GM21723 (cell line): ENCODE data around the gene FBXW11.
"Not testable (repeated sequence)": the region's sequence is repeated elsewhere in the genome, so short reads cannot be mapped to it uniquely, and the experiment has no call there.

ENCODE experiments used
- ATAC-seq: cut with Tn5 transposase; IDR thresholded peaks from one replicate; pipeline ENCODE4 v1.9.1; 2021; ENCODE audit warnings: mild to moderate bottlenecking, moderate library complexity; ENCODE audit not compliant: unreplicated experiment

The FBXW11 gene

DNA sequence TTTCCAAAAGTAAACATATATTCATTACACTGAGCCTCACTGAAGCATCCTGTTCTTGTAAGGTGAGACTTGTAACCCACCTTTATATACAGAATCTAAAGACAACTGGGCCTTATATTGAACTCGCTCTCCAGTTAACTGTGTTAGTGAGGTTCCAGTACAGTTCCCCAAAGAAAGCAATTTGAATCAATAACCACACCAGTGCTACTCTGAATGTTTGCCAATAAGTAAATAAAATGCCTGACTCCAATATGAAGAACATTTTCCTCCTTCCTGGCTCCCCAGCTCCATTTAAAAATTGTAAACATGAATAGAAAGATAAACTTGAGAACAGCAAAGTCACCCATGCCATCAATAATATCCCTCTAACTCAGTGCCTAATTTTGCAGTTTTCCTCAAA is 50.1 kb downstream of the FBXW11 start:
- no peak for ATAC-seq

DNA sequence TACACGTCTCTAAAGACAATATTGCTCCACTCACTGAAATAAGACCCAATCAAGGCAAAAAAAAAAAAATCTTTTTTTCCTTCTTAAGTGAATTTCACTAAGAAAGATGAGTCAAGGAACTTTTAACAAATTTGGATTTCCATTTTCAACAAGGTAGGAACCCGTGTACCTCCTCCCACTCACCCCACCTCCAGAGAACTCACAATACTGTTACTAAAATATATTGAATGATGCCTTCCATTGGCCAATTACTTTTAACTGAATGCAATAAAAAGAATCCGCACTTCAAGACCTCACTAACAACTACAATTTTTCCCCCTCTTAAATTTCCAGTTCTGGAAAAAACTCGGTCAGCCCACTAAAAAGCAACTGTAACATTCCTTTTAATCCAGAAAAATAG is 50.7 kb downstream of the FBXW11 start:
- no peak for ATAC-seq

DNA sequence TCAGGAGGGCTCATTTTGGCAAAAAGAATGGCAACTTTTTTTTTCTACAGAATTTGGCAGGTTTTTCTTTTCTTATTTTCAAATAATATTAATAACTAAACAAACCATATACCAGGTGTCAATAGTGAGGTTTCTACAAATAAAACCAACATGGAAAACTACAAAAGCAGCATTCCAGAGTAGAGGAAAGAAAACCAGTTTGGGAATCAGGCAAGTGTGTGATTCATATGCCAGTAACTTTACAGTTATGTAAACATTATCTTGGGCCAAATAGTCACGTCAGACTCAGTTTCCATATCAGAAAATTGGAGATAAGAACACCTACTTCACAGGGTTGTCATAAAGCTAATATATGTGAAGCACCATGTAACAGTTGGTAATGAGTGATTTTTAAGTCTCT is 51.7 kb downstream of the FBXW11 start:
- ATAC-seq = no peak

DNA sequence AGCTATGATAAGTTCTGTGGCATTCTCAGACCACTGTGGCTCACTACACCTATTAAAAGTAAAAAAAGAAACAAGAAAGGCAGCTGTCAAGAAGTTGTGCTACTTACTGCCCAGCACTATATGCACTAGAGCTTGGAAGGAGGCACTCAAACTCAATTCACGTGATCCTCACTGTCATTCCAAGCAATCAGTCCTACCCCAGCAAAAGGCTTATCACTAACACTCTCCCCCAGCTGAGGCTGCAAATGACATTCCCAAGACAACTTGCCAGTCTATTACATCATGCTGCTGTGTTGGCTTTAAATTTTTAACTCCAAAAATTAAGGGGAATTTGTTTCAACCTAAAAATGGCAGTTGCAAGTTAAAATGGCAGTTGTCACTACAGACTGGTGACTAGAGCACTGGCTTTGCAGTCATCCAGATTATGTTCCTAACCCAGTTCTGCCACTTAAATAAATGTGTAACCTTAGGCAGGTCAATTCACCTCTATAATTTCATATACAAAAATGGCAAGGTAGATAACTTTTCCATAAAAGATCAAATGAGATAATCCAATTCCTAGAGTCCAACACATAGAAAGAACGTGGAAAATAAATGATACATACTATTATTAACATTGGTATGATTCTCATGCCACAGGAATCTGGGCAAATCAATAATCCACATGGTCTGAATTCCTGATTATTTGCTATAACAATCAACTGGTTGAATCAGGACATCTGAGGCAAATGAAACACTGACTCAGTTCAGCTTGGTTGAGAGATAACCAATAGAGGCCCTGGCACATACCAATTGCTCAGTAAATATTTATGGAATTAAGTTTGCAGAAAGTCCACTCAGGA is 52.4 kb downstream of the FBXW11 start:
- ATAC-seq = no peak

DNA sequence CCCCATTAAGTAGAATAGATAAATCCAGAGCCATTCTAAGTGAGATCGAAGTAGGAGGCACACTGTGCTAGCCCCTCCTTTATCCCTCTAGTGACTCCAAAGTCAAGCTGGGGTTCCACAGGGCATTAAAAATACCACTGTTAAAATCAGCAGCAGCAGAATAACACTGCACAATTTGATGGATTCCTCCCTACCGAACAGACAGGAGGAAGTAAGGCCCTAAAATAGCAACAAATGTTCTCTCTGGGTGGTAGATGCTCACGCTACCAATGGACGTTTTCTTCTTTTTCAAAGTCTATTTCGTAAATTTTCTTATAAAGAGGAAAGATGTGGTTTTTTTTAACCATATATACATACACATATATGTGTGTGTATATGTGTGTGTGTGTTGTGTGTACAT is 54.4 kb downstream of the FBXW11 start:
- no peak for ATAC-seq

DNA sequence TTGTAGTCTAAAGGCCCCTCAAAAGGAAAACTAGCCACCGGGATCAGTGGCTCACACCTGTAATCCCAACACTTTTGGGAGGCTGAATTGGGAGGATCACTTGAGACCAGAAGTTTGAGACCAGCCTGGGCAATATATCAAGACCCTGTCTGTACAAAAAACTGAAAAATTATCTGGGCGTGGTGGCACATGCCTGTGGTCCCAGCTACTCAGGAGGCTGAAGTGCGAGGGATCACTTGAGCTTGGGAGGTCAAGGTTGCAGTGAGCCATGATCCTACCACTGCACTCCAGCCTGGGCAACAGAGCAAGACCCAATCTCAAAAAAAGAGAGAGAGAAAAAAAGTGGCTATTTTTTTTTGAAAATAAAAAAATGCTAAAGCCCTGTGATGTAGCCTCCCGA is 55.2 kb downstream of the FBXW11 start:
- no peak for ATAC-seq

DNA sequence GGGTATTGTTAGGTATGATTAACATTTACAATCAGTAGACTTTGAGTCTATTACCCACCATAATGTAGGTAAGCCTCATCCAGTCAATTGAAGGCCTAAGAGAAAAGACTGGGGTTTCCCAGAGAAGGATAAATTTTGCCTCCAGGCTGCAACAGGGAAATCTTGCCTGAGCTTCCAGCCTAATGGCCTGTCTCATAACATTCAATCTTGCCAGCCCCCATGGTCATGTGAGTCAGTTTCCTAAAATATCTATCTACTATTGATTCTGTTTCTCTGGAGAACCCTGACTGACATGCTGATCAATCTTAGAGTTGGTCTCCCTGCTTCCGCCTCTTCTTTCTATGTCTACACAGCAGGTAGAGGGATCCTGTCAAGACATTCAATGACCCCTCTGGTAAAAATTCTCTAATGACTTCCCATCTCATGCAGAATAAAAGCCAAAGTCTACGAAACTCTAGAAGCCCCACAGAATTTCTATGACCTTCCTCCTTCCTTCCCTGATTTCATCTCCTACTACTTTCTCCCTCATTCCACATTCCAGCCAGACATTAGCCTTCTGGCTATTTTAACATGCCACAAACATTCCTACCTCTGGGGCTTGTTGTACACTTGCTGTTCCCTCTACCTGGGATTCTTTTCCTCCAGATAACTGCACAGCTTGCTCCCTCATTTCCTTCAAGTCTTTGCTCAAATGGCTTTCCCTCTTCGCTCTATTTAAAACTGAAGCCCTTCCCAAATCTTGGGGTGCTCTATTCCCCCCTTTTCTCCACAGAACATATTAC is 60.2 kb downstream of the FBXW11 start:
- ATAC-seq = no peak

DNA sequence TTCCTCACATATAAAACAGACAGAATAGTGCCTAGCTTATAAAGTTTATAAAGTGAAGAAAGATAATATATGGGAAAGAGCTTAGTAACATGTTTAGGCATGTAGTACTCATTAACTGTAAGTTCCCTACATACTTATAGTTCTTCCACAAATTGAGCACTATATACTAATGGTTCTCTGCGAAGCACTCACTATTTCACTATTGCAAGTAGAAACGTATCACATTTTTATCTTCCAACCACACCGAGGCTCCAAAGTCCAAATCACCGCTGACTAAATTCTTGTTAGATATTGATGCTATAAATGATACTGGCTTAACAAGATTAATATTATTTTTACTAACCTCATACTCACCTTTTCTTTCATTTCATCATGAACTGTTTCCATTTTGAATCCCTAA is 61.0 kb downstream of the FBXW11 start:
- no peak for ATAC-seq

DNA sequence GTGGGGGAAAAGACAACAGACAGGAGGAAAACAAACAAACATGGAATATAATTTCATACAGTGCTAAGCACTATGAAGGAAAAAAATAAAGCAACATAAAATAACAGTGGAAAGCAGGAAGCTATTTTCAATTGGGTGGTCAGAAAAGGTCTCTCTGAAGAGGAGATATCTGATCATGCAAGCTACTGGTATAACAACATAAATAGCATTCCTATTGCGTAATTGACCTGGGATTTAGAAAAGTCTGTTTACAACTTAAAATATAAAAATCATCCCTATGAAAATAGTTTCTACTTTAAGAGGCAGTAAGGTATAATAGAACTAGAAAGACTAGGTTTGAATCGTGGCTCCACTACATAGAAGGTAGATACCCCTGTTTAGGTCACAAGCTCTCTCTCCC is 61.4 kb downstream of the FBXW11 start:
- no peak for ATAC-seq

DNA sequence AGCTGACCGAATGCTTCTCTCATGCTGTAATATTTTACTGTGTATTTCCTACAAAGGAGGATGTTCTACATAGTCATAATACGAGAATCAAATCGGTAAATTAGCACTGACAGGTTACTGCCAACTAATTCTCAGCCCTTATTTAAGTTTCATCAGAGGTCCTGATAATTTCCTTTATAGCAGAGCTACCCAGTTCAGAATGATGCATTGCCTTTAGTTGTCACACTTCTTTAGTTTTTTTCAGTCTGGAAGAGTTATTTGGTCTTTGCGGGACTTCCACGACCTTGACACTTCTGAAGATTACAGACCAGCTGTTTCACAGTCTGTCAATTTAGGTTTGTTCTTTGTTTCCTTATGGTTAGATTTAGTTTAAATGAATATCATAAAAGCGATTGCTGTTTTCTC is 64.3 kb downstream of the FBXW11 start:
- ATAC-seq = not testable (repeated sequence)

DNA sequence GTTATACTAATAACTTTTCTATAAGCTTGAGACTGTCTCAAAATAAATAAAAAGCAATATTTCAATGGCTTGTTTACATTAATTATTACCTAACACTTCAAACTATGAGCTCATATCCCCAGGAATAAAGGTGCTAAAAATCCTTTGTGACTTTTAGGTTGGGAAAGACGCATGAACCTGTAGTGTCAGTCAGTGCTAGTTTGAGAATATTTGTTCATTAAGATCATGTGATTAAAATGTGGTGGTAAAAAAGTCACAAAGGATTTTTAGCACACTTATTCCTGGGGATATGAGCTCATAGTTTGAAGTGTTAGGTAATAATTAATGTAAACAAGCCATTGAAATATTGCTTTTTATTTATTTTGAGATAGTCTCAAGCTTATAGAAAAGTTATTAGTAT is 64.8 kb downstream of the FBXW11 start:
- not testable (repeated sequence) for ATAC-seq

DNA sequence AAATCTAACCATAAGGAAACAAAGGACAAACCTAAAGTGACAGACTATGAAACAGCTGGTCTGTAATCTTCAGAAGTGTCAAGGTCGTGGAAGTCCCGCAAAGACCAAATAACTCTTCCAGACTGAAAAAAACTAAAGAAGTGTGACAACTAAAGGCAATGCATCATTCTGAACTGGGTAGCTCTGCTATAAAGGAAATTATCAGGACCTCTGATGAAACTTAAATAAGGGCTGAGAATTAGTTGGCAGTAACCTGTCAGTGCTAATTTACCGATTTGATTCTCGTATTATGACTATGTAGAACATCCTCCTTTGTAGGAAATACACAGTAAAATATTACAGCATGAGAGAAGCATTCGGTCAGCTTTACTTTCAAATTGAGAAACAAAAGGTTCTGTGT is 65.2 kb downstream of the FBXW11 start:
- not testable (repeated sequence) for ATAC-seq

DNA sequence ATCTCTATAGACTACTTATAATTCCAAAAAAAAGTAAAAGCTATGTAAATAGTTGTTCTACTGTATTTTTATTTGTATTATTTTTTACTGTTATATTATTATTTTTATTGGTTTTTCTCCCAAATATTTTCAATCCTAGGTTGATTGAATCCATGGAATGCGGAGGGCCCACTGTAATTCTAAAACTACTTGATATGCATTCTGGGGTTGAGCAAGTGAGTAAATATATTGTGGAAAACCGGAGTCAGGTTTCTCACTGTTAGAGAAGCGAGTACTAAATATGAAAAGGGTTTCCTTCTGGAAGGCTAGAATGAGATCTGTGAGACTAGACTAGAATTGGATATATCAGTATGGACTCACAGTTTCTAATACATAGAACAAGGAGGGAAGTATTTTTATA is 66.5 kb downstream of the FBXW11 start:
- no peak for ATAC-seq

DNA sequence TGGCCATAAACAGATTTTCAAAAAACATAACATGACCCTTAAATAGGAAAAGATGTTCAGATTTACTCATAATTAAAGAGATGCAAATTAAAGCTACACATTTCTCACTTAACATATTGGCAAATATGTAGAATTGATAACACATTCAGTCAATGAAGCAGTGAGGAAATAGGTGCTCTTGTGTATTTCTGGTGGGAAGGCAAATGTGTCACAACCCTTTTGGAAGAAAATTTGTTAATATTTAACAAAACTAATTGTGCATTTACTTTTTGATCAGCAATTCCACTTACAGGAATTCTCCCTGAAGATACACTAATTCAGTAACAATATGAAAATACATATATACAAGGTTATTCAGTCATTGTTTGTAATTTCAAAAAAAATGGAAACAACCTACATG is 68.1 kb downstream of the FBXW11 start:
- no peak for ATAC-seq

DNA sequence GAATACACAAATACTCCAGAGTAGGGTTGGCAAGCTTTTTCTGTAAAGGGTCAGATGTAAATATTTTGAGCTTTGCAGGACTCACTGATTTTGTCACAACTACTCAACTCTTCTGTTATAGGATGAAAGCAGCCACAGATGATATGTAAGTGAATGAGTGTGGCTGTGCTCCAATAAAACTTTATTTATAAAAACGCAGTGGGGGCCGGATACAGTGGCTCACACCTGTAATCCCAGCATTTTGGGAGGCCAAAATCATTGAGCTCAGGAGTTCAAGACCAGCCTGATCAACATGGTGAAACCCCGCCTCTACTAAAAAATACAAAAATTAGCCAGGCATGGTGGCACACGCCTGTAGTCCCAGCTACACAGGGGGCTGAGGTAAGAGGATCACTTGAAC is 69.1 kb downstream of the FBXW11 start:
- ATAC-seq = no peak

DNA sequence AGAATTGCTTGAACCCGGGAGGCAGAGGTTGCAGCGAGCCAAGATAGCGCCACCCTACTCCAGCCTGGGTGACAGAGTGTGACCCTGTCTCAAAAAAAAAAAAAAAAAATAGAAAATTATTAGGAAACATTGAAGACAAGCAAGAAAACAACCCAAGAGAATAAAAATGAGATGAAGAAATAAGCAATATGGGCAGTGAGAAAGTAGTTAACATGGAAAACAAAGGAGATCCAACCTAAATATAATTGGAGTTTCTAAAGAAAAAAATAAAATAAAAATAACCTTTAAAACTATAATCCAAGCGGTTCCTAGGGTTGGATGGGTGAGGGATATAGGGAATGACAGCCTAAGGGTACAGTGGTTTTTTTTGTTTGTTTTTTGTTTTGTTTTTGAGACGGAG is 71.9 kb downstream of the FBXW11 start:
- no peak for ATAC-seq

DNA sequence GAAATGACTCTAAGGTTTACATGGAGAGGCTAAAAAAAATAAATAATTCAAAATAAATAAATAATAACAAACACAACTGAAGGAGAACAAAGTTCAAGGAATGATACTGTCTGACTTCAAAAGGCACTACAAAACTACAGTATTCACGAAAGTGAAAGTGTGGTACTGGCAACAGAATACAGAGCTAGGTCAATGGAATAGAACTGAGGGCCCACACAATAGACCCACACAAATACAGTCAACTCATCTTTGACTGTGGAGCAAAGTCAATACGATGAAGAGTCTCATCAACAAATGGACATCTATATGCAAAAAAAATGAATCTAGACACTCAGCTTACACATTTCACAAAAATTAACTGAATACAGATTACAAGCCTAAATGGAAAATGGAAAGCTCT is 75.3 kb downstream of the FBXW11 start:
- peak; percentile 63 for ATAC-seq

DNA sequence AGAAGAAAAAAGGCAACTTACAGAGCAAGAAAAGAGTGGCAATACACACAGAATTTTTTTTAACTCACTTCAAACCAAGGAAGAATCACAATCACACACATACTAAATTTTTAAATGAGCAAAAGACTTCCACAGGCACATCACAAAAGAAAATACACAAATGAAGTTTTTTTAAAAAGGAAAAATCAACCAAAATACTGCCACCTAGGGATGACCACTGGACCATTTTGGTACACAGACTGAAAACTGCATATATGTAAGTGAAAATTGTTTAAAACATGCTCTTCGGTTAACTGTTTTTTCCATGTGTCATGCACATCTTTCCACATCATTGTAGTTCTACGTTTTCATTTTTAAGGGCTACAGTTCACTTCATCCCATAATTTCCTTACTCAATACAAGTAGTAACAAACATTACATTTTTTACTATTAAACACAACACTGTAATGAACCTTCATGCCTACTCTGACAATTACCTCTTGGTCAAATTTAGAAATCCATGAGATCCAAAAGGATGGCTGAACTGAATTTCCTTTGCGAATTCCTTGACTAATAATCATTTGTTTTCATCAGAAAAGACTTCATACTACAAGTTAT is 79.0 kb downstream of the FBXW11 start:
- no peak for ATAC-seq

DNA sequence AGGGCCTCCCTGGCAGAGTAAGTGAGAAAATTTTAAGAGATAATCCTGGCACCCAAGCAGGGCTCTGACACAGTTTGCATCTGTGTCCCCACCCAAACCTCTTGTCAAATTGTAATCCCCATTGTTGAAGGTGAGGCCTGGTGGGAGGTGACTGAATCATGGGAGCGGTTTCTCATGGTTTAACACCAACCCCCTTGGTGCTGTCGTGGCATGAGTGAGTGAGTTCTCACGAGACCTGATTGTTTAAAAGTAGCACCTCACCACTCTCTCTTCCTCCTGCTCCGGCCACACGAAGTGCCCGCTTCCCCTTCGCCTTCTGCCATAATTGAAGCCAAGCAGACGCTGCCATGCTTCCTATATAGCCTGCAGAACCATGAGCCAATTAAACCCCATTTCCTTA is 80.1 kb downstream of the FBXW11 start:
- peak; percentile 59 for ATAC-seq

DNA sequence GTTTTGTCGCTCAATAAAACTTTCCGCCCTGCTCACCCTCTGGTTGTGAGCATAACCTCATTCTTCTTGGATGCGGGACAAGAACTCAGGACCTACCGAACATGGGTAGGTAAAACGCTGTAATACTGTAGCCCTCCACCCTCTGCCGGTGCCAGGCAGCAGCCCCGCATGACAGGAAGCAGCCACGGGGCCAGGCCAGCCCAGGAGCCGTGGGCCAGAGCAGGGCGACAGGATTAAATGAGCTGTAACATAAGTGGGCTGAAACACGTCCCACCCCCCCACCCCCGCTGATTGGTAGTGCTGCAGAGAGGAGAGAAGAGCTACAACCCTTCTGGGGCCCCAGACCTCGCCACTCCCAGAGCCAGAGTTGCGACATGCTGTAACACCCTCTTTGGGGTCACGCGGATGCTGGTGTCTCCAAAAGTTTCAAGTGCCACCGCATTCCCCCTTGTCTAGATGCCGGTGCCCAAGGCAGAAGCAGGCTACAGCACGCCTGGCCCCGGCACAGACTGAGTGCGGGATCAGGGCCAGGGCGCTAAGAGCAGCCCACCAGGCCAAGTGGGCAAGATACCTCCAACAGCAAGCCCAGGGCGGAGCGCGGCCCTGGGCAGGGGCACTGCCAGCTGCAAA is 81.8 kb downstream of the FBXW11 start:
- no peak for ATAC-seq

DNA sequence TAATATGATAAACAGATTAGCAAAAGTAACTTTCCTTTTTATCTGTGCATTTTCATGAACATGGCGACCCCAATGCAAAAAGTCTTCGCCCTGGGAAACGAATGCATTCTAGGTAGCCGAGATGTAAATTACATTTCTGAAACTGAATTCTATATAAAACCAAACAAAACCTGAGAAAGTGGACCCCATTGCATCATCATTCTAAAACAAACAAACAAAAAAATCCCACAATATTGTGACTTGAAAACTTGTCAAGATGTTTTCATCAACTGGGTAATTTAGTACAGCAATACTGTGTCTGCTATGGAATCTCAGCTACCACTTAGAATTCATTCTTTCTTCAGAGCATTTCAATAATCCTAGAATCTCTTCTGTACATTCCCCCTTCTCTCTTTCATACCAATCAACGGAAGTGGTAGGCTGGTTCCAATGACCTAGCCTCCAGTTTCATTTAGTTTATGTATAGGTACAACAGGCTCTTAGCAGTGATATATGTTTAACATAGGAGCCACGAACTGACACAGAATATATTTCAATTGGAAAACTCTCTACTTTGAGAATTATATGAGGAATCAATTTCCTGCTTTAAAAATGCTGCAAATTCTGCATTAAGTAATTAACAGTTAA is 85.6 kb downstream of the FBXW11 start:
- ATAC-seq = no peak
